NCI-H1417 treated with DMSO at 0.1 percent for 48 hours (cell line): ENCODE measurements around the gene PRR9.
"Not testable (repeated sequence)": the region's sequence is repeated elsewhere in the genome, so short reads cannot be mapped to it uniquely, and the experiment has no call there.

Source experiments
- DNase-seq: peaks from one replicate; lab custom pipeline; 2025; lab: John Stamatoyannopoulos, UW

PRR9 gene

GRCh38 chr1:153217212-153217611 is at the start of gene PRR9:
Gene PRR9 (plus strand): TSS chr1:153217584. CDS start chr1:153218145, 561 bp downstream.
- DNase-seq = no peak

- DNase-seq = no peak
Observed at GRCh38 chr1:153168686-153169085, 48.7 kb upstream of the PRR9 start.

GRCh38 chr1:153174624-153175023 is 42.8 kb upstream of the PRR9 start:
- no peak for DNase-seq

GRCh38 chr1:153178922-153179321 is 38.5 kb upstream of the PRR9 start:
- no peak for DNase-seq

- no peak for DNase-seq
Observed at GRCh38 chr1:153180556-153180955, 36.8 kb upstream of the PRR9 start.

GRCh38 chr1:153188301-153188700 is 29.1 kb upstream of the PRR9 start:
- not testable (repeated sequence) for DNase-seq

- no peak for DNase-seq
Observed at GRCh38 chr1:153190373-153190772, 27.0 kb upstream of the PRR9 start.

GRCh38 chr1:153192697-153193096 is 24.7 kb upstream of the PRR9 start:
- DNase-seq = no peak

GRCh38 chr1:153194331-153195050 is 22.9 kb upstream of the PRR9 start:
- no peak for DNase-seq

GRCh38 chr1:153195216-153195615 is 22.2 kb upstream of the PRR9 start:
- no peak for DNase-seq

GRCh38 chr1:153202006-153202405 is 15.4 kb upstream of the PRR9 start:
- no peak for DNase-seq

GRCh38 chr1:153203130-153203529 is 14.3 kb upstream of the PRR9 start, which contains the start of gene LELP1:
Gene LELP1 (plus strand): TSS chr1:153203430. CDS start chr1:153204708, 1,278 bp downstream.
- DNase-seq = no peak

- DNase-seq = no peak
Observed at GRCh38 chr1:153206631-153207030, 10.8 kb upstream of the PRR9 start.

- no peak for DNase-seq
Observed at GRCh38 chr1:153210206-153210605, 7.2 kb upstream of the PRR9 start.

- no peak for DNase-seq
Observed at GRCh38 chr1:153212201-153212600, 5.2 kb upstream of the PRR9 start.

GRCh38 chr1:153213519-153213918 is 3.9 kb upstream of the PRR9 start:
- no peak for DNase-seq

GRCh38 chr1:153217744-153218416 is 496 bp downstream of the PRR9 start:
- no peak for DNase-seq

- DNase-seq = no peak
Observed at GRCh38 chr1:153220606-153221303, 3.4 kb downstream of the PRR9 start.

GRCh38 chr1:153223040-153223891 is 5.9 kb downstream of the PRR9 start:
- not testable (repeated sequence) for DNase-seq

GRCh38 chr1:153227810-153228209 is 10.4 kb downstream of the PRR9 start:
- no peak for DNase-seq

GRCh38 chr1:153228491-153228890 is 11.1 kb downstream of the PRR9 start:
- DNase-seq = no peak
